K562 (cell line): ENCODE measurements around the gene LATS1. TPM values are rescaled to one million over a fixed set of nuclear protein-coding genes. Genes with fewer than 3 reads are reported as not detected.

Experiments
- ATAC-seq: fragments of 200-7000 bp; cut with Tn5 transposase; 3 replicates; pipeline ENCODE4 v1.9.1; 2020; ENCODE audit warnings: moderate library complexity
- BruUV-seq: library from RNA; stranded (reverse); fragments of 400-500 nt; replicated peaks from 2 replicates; lab custom pipeline; 2021; lab: Mats Ljungman, UMichigan
- CTCF ChIA-PET: fragments of 300-600 bp; formaldehyde crosslinking; extraction: SDS; loops from one replicate; lab custom pipeline; 2021; ENCODE audit warnings: low intra/inter-chr PET ratio; lab: Yijun Ruan, JAX
- POLR2A ChIA-PET: fragments of 300-600, 350-650 bp; sonication (Branson Sonifier 250); formaldehyde crosslinking; extraction: SDS; loops from one replicate; lab custom pipeline; 2021; ENCODE audit warnings: antibody characterized with exemption, inconsistent platforms; lab: Yijun Ruan, JAX
- DNase-seq, 4 experiments: peaks; one replicate each; pipeline versions ENCODE4 v3.0.0 to v3.0.0-alpha.2; 2011 to 2018; ENCODE audit warnings: low spot score in 3 of 4, mixed read lengths in 3 of 4; ENCODE audit errors: extremely low read depth in 1 of 4
- FAIRE-seq: peaks from 2 replicates; lab custom pipeline; 2011; peaks lifted over from hg19 to GRCh38; lab: Jason Lieb, UNC
- H2AFZ ChIP-seq: 2 replicates; pipeline ENCODE4 v1.6.0; 2011; ENCODE audit warnings: low read depth, low read length, control low read depth, inconsistent platforms
- H3K27ac ChIP-seq: fragments of 200-600 bp; 3 replicates; pipeline ENCODE4 v1.8.0; 2011; ENCODE audit warnings: low read depth, mild to moderate bottlenecking, control low read depth, inconsistent platforms, low read length, moderate library complexity, mixed read lengths; ENCODE audit errors: extremely low read depth
- H3K27me3 ChIP-seq, 2 experiments: fragments of 300-600 bp in 1 of 2; 2 replicates in 1 of 2; 3 replicates in 1 of 2; pipeline versions ENCODE4 v1.6.0 to v1.8.0; 2011; ENCODE audit warnings: inconsistent platforms in 2 of 2, low read length in 2 of 2, mild to moderate bottlenecking in 1 of 2, mixed read lengths in 1 of 2, moderate library complexity in 1 of 2; ENCODE audit not compliant: control insufficient read depth in 2 of 2, insufficient read depth in 2 of 2
- H3K36me3 ChIP-seq: fragments of 300-600 bp; 3 replicates; pipeline ENCODE4 v1.8.0; 2011; ENCODE audit warnings: mild to moderate bottlenecking, low read length, inconsistent platforms; ENCODE audit not compliant: control insufficient read depth, insufficient read depth
- H3K4me1 ChIP-seq, 2 experiments: fragments of 200-600 bp in 1 of 2; replicated peaks in 1 of 2; 2 replicates in 1 of 2; 3 replicates in 1 of 2; pipeline versions ENCODE4 v1.5.1 to v1.8.0; 2011; ENCODE audit warnings: inconsistent platforms in 2 of 2, low read length in 2 of 2, mild to moderate bottlenecking in 1 of 2, mixed read lengths in 1 of 2, moderate library complexity in 1 of 2; ENCODE audit not compliant: control insufficient read depth in 2 of 2, insufficient read depth in 2 of 2
- H3K4me2 ChIP-seq: 2 replicates; pipeline ENCODE4 v1.6.1; 2011; ENCODE audit warnings: low read length, control low read depth, inconsistent platforms, mixed read lengths; ENCODE audit not compliant: insufficient read depth
- H3K4me3 ChIP-seq: fragments of 200-600 bp; sonication (generic), shearing (Covaris generic); 2 replicates; pipeline ENCODE4 v1.5.1; 2016; ENCODE audit warnings: control low read depth, inconsistent platforms
- H3K79me2 ChIP-seq: fragments of 200-600 bp; 3 replicates; pipeline ENCODE4 v1.8.0; 2011; ENCODE audit warnings: low read length, inconsistent platforms; ENCODE audit not compliant: control insufficient read depth, insufficient read depth
- H3K9ac ChIP-seq, 2 experiments: 2 replicates each; pipeline versions ENCODE4 v1.6.0 to v1.6.1; 2011; ENCODE audit warnings: low read depth in 2 of 2, low read length in 2 of 2, control low read depth in 1 of 2, inconsistent platforms in 1 of 2, mild to moderate bottlenecking in 1 of 2, mixed read lengths in 1 of 2; ENCODE audit not compliant: insufficient read depth in 1 of 2
- H3K9me1 ChIP-seq: one replicate; pipeline ENCODE4 v1.6.0; 2011; ENCODE audit warnings: inconsistent platforms, mild to moderate bottlenecking, low read length, moderate library complexity; ENCODE audit not compliant: control insufficient read depth, insufficient read depth
- H3K9me3 ChIP-seq: replicated peaks from 2 replicates; pipeline ENCODE4 v1.5.1; 2011; ENCODE audit warnings: low read depth, low read length, inconsistent platforms; ENCODE audit not compliant: control insufficient read depth, insufficient read depth
- H4K20me1 ChIP-seq: replicated peaks from 2 replicates; pipeline ENCODE4 v1.6.1; 2011; ENCODE audit warnings: low read length, inconsistent platforms, mixed read lengths; ENCODE audit not compliant: control insufficient read depth, insufficient read depth
- ATF3 ChIP-seq, 2 experiments: fragments of 450-650 bp in 1 of 2; sonication (generic) in 1 of 2; formaldehyde crosslinking in 1 of 2; IDR thresholded peaks in 1 of 2; conservative IDR thresholded peaks in 1 of 2; 2 replicates each; pipeline versions ENCODE4 v1.6.1 to v1.8.1; 2016 to 2023; ENCODE audit warnings: mild to moderate bottlenecking in 2 of 2, moderate library complexity in 2 of 2, inconsistent platforms in 1 of 2, missing genetic modification reagents in 1 of 2
- CBFB ChIP-seq: sonication (generic); formaldehyde crosslinking; IDR thresholded peaks from 2 replicates; pipeline ENCODE4 v1.4.0; 2020; ENCODE audit warnings: mild to moderate bottlenecking, missing genetic modification reagents
- HMG20A ChIP-seq: fragments of 450-650 bp; formaldehyde crosslinking; conservative IDR thresholded peaks from 2 replicates; pipeline ENCODE4 v1.4.0; 2020; ENCODE audit warnings: mild to moderate bottlenecking, mixed read lengths
- HMGN3 ChIP-seq: IDR thresholded peaks from 2 replicates; pipeline ENCODE4 v1.6.1; 2011; ENCODE audit warnings: borderline replicate concordance, low read depth, mild to moderate bottlenecking, mixed read lengths, low read length; ENCODE audit not compliant: insufficient read length; ENCODE audit errors: extremely low read depth
- MED1 ChIP-seq: sonication (generic); formaldehyde crosslinking; IDR thresholded peaks from 2 replicates; pipeline ENCODE4 v1.8.1; 2023; ENCODE audit warnings: missing genetic modification reagents, borderline replicate concordance
- REST ChIP-seq, 2 experiments: fragments of 450-650 bp; formaldehyde crosslinking in 1 of 2; IDR thresholded peaks; 2 replicates each; pipeline versions ENCODE4 v1.4.0 to v1.6.1; 2014 to 2020; ENCODE audit warnings: mild to moderate bottlenecking in 2 of 2, borderline replicate concordance in 1 of 2, low read depth in 1 of 2
- SIRT6 ChIP-seq: IDR thresholded peaks from one replicate; pipeline ENCODE4 v1.6.1; 2012; ENCODE audit warnings: low read depth, mild to moderate bottlenecking, control low read depth, inconsistent platforms, low read length, moderate library complexity
- SMARCA5 ChIP-seq: fragments of 450-650 bp; IDR thresholded peaks from 2 replicates; pipeline ENCODE4 v1.6.1; 2016
- SP1 ChIP-seq: sonication (generic); formaldehyde crosslinking; IDR thresholded peaks from 2 replicates; pipeline ENCODE4 v1.8.1; 2022; ENCODE audit warnings: mild to moderate bottlenecking, missing genetic modification reagents
- TGIF2 ChIP-seq: sonication (generic); formaldehyde crosslinking; IDR thresholded peaks from 2 replicates; pipeline ENCODE4 v1.8.1; 2022; ENCODE audit warnings: mild to moderate bottlenecking, missing genetic modification reagents, moderate library complexity
- WGBS: fragments of 100-300 bp; shearing (Covaris generic); methylation state at CpG from one replicate; pipeline ENCODE4 v1.1.6; 2016; ENCODE audit warnings: low coverage, mixed read lengths; ENCODE audit not compliant: insufficient coverage; ENCODE audit errors: missing lambda C conversion rate; 5-methylcytosine and 5-hydroxymethylcytosine counted together
- in situ Hi-C: fragments of 300-500 bp; cut with MboI; formaldehyde crosslinking; loops from 4 replicates; pipeline ENCODE4 v1.15.0; 2018; ENCODE audit warnings: inconsistent platforms, mixed read lengths
- intact Hi-C: fragments of 100-400 bp; cut with micrococcal nuclease; formaldehyde crosslinking; loops from 2 replicates; pipeline ENCODE4 v1.14.2; 2022
- polyA plus RNA-seq, 8 experiments: library from polyadenylated mRNA; depleted of rRNA in 4 of 8; stranded (reverse) in 5 of 8; unstranded in 3 of 8; fragments of >200 nt; fragmentation: Nextera tagmentation in 2 of 8; fragmentation: Illumina TruSeq in 1 of 8; extraction: Ambion mirVana in 2 of 8; extraction: Trizol in 1 of 8; gene quantifications; 2 replicates each; pipeline versions ENCODE4 v1.2.1 to v1.2.3, GENCODE V29; 2011 to 2014; ENCODE audit warnings: inconsistent platforms in 1 of 8, missing spikeins in 1 of 8
- total RNA-seq, 7 experiments: library from RNA; depleted of rRNA in 6 of 7; stranded (reverse); fragments of >200 nt in 6 of 7; fragmentation: Illumina TruSeq in 2 of 7; extraction: Trizol in 2 of 7; gene quantifications; 2 replicates each; pipeline versions ENCODE4 v1.2.1 to v1.2.3, GENCODE V29; 2011 to 2021; ENCODE audit warnings: low replicate concordance in 1 of 7

Gene LATS1
- total and polyA plus RNA-seq, 9 of the 15 experiments (the other 6 are each of a cell fraction or from before 2014, with no cell fraction given), result 5.0 to 36.3 (median 18.4) TPM

- ATAC-seq (peak; percentile 69), DNase-seq (peak; percentile 90 to 99 (median 92)), FAIRE-seq (peak; percentile 97)
- peaks cover 30% of the 10 kb centered on the region for H3K36me3 ChIP-seq
- peaks cover 10 to 19% of the 10 kb centered on the region in 2 experiments for H3K4me1 ChIP-seq
- peak within 1 kb of the TSS; percentile 95 for H3K4me2 ChIP-seq
- no peaks in the 10 kb centered on the region for H3K9me1 ChIP-seq
- POLR2A ChIA-PET, result interaction anchor here (0.6 to 1.5 kb wide), 9 partner anchors 10 to 1706 kb away, joined by 3 to 5 read pairs (median 3); partner anchors contain the start of gene LATS1
- H3K9me3 ChIP-seq, result no peaks in the 10 kb centered on the region
- CTCF ChIA-PET, result interaction anchor here (0.6 to 0.7 kb wide), 2 partner anchors 101 to 200 kb away, joined by 4 read pairs; partner anchors contain the start of gene PPIL4
- H4K20me1 ChIP-seq, result peaks cover 9% of the 10 kb centered on the region; the same call in 1 of the 2 replicates
- peak within 1 kb of the TSS; percentile 78 for H3K27ac ChIP-seq
- H3K9ac ChIP-seq, result peak within 1 kb of the TSS; percentile 89 to 96
- peak within 1 kb of the TSS; percentile 94 for H2AFZ ChIP-seq
- H3K79me2 ChIP-seq, result peaks cover 52% of the 10 kb centered on the region
- under 1% methylated on average over 41 of the region's 41 CpGs for WGBS
- in situ Hi-C loops (no loop called here), intact Hi-C loops (loop anchor here (1.0 kb wide), 1 partner anchor 18 kb away; no protein-coding TSS in a partner anchor)
- H3K27me3 ChIP-seq, result no peaks in the 10 kb centered on the region
- TSS peak; percentile 77 for BruUV-seq
- peak within 1 kb of the TSS; percentile 69 for H3K4me3 ChIP-seq
- TF ChIP-seq SIRT6 (no peak), SP1 (CRISPR knock-in tag) (peak; percentile 66; the same call in 1 of the 2 replicates), HMGN3 (no peak), HMG20A (no peak), TGIF2 (CRISPR knock-in tag) (no peak), ATF3 (IDR thresholded peaks at IDR 0.05) (no peak), ATF3 (CRISPR knock-in tag; conservative IDR thresholded peaks at IDR 0.05) (no peak; the same call in 1 of the 2 replicates), CBFB (CRISPR knock-in tag) (peak; percentile 69; the same call in 1 of the 2 replicates), SMARCA5 (no peak; the same call in 1 of the 2 replicates), REST (IDR thresholded peaks at IDR 0.05; ENCODE audit: borderline replicate concordance) (peak; percentile 21; the same call in 1 of the 2 replicates), REST (CRISPR knock-in tag; IDR thresholded peaks at IDR 0.05; ENCODE audit: low read depth) (no peak), MED1 (CRISPR knock-in tag) (no peak)
Observed at GRCh38 chr6:149746147-149746946, 28.4 kb upstream of the LATS1 start, which contains the start of gene NUP43. Gene NUP43 (minus strand): TSS chr6:149746529. CDS start chr6:149746495, 34 bp downstream.
